GM18861 (cell line): ENCODE results near the gene ALDH1L2.

Experiments used
- ATAC-seq: cut with Tn5 transposase; IDR thresholded peaks from one replicate; pipeline ENCODE4 v1.9.1; 2021; ENCODE audit not compliant: unreplicated experiment

The ALDH1L2 gene

GRCh38 chr12:105083551-105084105, 630 bp downstream of the ALDH1L2 start:
- ATAC-seq, result no peak

DNA sequence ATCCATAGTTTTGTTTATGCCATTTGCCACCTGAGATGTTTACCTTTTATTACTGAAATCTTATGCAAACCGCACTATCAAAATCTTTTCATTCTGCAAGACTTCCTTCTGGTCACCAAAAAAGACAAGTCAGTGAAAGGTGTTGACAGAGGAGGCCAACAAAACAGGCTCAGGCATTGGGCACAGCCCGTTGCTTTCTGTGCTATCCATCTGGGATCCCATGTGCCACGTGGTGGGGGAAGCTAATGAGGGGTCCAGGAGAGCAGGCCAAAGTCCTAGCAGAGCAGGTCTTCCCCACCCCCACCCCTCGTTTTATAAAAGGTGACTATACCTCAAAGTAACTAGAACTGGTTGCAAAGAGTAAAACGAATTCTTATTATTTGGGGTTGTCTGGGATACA, 1.2 kb downstream of the ALDH1L2 start:
- ATAC-seq, result no peak

GRCh38 chr12:105078712-105079570, 5.3 kb downstream of the ALDH1L2 start:
- ATAC-seq, result no peak

DNA sequence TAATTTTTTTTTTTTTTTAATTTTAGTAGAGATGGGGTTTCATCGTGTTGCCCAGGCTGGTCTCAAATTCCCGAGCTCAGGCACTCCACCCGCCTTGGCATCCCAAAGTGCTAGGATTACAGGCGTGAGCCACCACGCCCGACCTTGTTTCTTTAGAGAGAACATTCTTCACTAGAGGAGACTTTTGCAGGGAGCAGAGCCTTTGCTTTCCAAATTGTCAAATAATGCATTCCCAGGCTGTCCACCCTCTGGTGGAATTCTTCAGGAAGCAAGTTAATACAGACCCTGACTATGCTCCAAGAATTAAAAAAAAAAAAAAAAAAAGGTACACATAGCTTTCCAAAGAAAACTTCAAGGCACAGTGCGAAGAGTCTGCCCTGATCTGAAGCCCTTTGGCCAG, 6.8 kb downstream of the ALDH1L2 start:
- ATAC-seq, result no peak

- ATAC-seq, result no peak
Measured at GRCh38 chr12:105076913-105077312, 7.3 kb downstream of the ALDH1L2 start.

GRCh38 chr12:105076098-105076497, 8.2 kb downstream of the ALDH1L2 start:
- no peak for ATAC-seq

- peak; percentile 34 for ATAC-seq
Measured at GRCh38 chr12:105072888-105073488, 11.3 kb downstream of the ALDH1L2 start.

DNA sequence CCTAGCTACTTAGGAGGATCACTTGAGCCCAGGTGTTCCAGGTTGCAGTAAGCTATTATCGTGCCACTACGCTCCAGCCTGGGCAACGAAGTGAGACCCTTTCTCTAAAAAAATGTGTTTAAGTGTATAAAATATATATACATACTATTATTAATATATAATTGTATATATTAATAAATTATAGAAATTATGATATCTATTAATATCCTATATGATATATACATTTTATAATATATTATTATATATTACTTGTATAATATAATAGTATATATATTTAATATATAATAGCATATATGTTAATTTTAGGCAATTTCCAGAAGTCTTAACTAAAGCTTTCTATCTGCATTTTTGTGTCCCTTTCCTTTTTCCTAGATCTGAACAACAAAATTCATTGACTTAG, 12.3 kb downstream of the ALDH1L2 start:
- no peak for ATAC-seq

GRCh38 chr12:105069936-105070702, 14.1 kb downstream of the ALDH1L2 start:
- ATAC-seq, result no peak

GRCh38 chr12:105067511-105068031, 16.7 kb downstream of the ALDH1L2 start:
- no peak for ATAC-seq

DNA sequence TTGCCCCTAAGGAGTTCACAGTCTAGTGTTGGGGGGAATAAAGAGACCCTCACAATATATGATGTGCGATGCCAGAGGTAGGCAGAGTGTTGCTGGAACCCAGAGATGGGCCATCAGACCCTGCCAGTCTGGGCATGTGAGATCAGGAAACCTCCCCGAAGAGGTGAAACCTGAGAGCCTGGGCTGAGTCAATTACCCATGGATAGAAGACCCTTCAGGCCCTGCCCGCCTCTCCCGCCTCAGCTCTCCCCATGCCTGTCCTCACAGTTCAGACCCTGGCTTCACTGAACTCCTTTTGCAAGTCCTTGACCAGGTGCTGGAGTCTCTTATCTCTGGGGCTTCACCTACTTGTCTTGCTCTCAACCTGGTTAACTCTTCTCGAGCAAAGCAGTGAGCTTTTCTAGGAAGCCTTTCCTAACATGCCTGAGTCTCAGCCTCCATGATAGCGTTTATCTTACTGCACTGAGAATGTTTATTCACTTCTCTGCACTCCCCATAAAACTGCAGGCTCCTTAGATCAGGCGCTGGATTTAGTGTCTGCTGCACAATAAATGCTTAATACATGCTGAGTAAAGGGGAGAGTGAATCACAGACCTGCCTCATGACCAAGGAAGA, 19.6 kb downstream of the ALDH1L2 start:
- no peak for ATAC-seq

DNA sequence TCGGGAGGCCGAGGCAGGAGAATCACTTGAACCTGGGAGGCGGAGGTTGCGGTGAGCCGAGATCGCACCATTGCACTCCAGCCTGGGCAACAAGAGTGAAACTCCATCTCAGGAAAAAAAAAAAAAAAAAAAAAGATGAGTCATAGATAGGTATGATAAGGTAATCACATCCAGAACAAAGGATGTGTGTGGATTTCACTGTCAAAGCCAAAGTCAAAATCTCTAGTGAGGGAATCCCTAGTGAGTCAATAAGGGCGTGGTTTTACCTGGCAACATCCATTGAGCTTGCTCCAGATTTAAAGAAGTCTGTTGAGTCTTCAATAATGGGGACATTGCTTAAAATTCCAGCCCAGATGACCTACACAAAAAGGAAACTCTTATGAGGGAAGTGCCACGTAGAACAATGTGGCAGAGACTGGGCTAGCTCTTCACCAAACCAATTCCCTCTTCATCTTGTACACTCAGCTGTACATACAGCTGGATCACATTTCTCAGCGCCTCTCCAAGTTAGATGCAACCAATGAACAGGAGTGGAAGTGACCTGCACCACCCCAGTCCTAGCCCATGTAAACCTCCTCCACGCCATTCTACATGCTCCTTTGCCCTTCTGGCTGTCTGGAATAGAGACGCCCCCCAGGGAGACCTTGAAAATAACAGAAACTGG, 23.4 kb downstream of the ALDH1L2 start:
- ATAC-seq, result no peak

DNA sequence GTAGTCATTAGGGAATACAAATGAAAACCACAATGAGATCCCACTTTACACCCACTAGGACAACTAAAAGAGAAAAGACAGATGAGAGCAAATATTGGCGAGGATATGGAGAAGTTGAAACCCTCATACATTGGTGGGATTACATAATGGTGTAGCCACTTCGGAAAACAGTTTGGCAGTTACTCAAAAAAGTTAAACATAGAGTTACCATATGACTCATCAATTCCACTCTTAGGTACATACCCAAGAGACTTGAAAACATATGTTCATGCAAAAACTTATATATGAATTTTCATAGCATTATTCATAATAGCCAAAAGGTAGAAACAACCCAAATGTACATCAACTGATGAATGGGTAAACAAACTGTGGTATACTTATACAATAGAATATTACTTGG, 27.1 kb downstream of the ALDH1L2 start:
- ATAC-seq, result no peak

DNA sequence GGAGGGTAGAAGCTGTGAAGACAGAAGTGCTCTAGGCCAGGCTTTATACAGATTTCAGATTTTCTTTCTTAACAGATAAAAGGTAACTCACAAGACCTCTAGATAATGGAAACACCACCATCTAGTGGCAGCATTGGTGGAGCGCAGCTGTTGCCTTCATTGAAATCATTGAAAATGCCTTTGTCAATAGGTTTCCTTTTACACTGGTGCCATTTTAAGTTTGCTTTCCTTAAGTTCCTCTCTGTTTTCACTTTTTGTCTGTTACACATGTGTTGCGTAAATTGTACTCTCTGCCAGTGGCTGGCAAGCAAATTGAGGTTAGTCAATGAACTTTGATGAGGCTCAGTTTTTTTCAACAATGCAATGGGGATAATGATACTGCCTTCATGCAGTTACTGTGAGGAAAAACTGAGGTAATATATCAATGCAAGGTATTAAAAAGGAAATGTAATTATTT, 31.1 kb downstream of the ALDH1L2 start:
- ATAC-seq, result peak; percentile 81

DNA sequence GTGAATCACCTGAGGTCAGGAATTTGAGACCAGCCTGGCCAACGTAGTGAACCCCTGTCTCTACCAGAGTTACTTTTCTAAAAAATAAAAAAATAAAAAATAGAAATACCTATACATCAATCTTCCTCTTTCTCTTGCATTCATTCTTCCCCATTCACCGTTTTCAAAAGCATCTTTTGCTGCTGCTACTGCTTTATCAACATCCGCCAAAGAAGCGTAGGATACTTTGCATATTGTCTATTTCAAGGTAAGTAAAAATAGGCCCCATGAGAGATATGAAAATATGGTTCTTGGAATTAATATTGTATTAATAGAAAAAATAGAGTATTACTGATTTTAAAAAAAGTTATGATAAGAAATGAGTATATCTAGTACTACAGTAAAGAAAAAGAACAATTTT, 32.3 kb downstream of the ALDH1L2 start:
- no peak for ATAC-seq

DNA sequence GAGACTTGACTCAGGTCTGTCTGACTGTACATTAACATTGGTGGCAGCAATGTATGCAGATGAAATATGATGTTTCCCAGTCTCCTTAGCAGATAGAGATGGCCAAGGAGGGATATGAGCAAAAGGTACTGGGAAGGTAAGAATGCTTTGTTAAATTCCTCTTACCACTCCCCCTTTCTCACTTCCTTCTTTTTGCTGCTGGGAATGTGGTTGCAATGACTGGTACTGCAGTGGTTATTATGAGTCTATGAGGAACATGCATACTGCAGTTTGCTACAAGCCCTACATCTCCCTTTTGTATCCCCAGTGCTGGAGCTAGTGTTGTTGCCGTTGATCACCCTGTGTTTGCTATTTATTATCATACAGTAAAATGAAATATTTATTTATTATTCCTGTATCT, 35.9 kb downstream of the ALDH1L2 start:
- ATAC-seq, result no peak

DNA sequence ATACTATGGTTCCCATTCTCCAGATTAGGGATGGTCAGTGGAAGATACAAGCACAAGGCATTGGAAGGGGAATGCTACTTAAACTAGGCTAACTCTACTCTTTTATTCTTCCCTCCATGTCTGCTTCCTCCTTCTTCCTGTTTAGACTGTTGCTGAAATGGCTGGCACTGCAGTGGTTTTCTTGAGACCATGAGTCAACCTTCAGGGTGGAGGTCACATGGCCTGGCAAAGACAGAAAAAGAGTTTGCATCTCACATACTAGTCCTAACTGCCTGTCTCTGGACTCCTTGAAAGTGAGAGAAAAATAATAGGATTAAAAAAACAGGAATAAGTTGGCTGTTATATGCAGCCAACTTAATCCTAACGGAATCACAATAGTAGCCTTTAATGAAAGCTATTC, 37.0 kb downstream of the ALDH1L2 start:
- no peak for ATAC-seq

GRCh38 chr12:105041186-105041585, 43.1 kb downstream of the ALDH1L2 start:
- ATAC-seq, result no peak

GRCh38 chr12:105040476-105040875, 43.8 kb downstream of the ALDH1L2 start:
- no peak for ATAC-seq

GRCh38 chr12:105036937-105037649, 47.2 kb downstream of the ALDH1L2 start:
- no peak for ATAC-seq
